ENCODE measurements around the gene ARRB1.
A peak's percentile ranks its signal among the peaks of the same experiment; 100 is the strongest.

The ARRB1 gene

DNA sequence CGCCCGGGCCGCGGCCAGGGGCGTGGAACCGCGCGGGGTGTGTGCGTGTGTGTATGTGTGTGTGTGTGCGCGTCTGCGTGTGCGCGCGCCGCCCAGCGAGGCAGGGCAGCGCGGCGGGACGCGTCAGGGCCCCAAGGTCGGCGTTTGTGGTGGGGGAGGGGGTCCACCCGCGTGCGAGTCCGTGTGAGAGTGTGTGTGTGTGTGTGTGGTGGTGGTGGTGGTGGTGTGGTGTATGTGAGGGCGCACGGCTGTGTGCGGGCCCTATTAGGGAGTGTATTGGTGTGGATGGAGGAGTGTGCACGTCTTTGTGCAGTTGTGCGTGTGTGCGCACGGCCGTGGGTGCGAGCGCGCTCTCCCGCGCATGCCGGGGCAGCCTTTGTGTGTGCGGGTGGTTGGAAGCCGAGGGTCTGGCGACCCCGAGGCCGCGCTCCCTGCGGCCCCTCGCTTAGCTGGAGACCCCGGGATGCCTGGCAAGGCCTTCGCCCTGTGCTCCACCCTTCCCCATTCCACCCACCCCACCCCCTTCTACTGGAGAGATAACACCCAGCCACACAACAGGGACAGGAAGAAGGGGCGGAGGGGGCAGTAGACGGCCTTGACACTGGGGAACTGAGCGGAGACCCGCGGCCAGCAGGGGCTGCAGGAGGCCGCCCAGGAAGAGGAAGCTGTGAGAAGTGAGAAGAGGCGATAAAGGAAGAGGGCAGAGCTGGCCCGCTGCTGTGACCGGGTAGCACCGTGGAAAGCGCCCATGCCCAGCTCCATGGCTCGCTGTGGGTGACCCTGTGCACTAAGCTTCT is 528 bp upstream of the ARRB1 start (continued):
- TF ChIP-seq ZNF514 (tag by site-specific recombination; IDR thresholded peaks at IDR 0.05): no peak
- TF ChIP-seq ZNF311 (tag by site-specific recombination; IDR thresholded peaks at IDR 0.05; ENCODE audit: borderline replicate concordance): no peak
- no peak for TF ChIP-seq ZSCAN16 (tag by site-specific recombination; IDR thresholded peaks at IDR 0.05)
- no peak for TF ChIP-seq SALL2 (tag by site-specific recombination; IDR thresholded peaks at IDR 0.05; ENCODE audit: borderline replicate concordance)
- TF ChIP-seq, protein P1, sequence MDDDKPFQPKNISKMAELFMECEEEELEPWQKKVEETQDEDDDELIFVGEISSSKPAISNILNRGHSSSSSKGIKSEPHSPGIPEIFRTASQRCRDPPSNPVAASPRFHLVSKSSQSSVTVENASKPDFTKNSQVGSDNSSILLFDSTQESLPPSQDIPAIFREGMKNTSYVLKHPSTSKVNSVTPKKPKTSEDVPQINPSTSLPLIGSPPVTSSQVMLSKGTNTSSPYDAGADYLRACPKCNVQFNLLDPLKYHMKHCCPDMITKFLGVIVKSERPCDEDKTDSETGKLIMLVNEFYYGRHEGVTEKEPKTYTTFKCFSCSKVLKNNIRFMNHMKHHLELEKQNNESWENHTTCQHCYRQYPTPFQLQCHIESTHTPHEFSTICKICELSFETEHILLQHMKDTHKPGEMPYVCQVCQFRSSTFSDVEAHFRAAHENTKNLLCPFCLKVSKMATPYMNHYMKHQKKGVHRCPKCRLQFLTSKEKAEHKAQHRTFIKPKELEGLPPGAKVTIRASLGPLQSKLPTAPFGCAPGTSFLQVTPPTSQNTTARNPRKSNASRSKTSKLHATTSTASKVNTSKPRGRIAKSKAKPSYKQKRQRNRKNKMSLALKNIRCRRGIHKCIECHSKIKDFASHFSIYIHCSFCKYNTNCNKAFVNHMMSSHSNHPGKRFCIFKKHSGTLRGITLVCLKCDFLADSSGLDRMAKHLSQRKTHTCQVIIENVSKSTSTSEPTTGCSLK (tag by site-specific recombination; IDR thresholded peaks at IDR 0.05): no peak
- TF ChIP-seq ZNF155 (tag by site-specific recombination; IDR thresholded peaks at IDR 0.05): no peak
- TF ChIP-seq ZNF544 (tag by site-specific recombination; IDR thresholded peaks at IDR 0.05): no peak
- no peak for TF ChIP-seq ZNF138 (tag by site-specific recombination; IDR thresholded peaks at IDR 0.05; ENCODE audit: borderline replicate concordance)
- peak; percentile 40; the same call in 1 of the 2 replicates for TF ChIP-seq ZXDB (tag by site-specific recombination; IDR thresholded peaks at IDR 0.05)
- TF ChIP-seq SCRT1 (tag by site-specific recombination; IDR thresholded peaks at IDR 0.05; ENCODE audit: borderline replicate concordance): no peak
- TF ChIP-seq KLF10 (tag by site-specific recombination; IDR thresholded peaks at IDR 0.05): no peak
- TF ChIP-seq ZNF843 (tag by site-specific recombination; IDR thresholded peaks at IDR 0.05): no peak
- TF ChIP-seq ZNF394 (tag by site-specific recombination; IDR thresholded peaks at IDR 0.05; ENCODE audit: borderline replicate concordance): no peak
- TF ChIP-seq, protein P2, sequence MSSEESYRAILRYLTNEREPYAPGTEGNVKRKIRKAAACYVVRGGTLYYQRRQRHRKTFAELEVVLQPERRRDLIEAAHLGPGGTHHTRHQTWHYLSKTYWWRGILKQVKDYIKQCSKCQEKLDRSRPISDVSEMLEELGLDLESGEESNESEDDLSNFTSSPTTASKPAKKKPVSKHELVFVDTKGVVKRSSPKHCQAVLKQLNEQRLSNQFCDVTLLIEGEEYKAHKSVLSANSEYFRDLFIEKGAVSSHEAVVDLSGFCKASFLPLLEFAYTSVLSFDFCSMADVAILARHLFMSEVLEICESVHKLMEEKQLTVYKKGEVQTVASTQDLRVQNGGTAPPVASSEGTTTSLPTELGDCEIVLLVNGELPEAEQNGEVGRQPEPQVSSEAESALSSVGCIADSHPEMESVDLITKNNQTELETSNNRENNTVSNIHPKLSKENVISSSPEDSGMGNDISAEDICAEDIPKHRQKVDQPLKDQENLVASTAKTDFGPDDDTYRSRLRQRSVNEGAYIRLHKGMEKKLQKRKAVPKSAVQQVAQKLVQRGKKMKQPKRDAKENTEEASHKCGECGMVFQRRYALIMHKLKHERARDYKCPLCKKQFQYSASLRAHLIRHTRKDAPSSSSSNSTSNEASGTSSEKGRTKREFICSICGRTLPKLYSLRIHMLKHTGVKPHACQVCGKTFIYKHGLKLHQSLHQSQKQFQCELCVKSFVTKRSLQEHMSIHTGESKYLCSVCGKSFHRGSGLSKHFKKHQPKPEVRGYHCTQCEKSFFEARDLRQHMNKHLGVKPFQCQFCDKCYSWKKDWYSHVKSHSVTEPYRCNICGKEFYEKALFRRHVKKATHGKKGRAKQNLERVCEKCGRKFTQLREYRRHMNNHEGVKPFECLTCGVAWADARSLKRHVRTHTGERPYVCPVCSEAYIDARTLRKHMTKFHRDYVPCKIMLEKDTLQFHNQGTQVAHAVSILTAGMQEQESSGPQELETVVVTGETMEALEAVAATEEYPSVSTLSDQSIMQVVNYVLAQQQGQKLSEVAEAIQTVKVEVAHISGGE (tag by site-specific recombination; conservative IDR thresholded peaks at IDR 0.05; ENCODE audit: low read depth): no peak
- TF ChIP-seq, protein P3, sequence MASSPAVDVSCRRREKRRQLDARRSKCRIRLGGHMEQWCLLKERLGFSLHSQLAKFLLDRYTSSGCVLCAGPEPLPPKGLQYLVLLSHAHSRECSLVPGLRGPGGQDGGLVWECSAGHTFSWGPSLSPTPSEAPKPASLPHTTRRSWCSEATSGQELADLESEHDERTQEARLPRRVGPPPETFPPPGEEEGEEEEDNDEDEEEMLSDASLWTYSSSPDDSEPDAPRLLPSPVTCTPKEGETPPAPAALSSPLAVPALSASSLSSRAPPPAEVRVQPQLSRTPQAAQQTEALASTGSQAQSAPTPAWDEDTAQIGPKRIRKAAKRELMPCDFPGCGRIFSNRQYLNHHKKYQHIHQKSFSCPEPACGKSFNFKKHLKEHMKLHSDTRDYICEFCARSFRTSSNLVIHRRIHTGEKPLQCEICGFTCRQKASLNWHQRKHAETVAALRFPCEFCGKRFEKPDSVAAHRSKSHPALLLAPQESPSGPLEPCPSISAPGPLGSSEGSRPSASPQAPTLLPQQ (tag by site-specific recombination; IDR thresholded peaks at IDR 0.05): peak; percentile 71
- no peak for TF ChIP-seq REPIN1 (tag by site-specific recombination; IDR thresholded peaks at IDR 0.05; ENCODE audit: low read depth)
- no peak for TF ChIP-seq ZNF221 (tag by site-specific recombination; IDR thresholded peaks at IDR 0.05; ENCODE audit: borderline replicate concordance)
- no peak for TF ChIP-seq ZFP37 (tag by site-specific recombination; IDR thresholded peaks at IDR 0.05)
- no peak for TF ChIP-seq ZNF585B (tag by site-specific recombination; IDR thresholded peaks at IDR 0.05)
- TF ChIP-seq ZBTB48 (tag by site-specific recombination; IDR thresholded peaks at IDR 0.05): peak; percentile 75
- TF ChIP-seq ZFP69B (tag by site-specific recombination; IDR thresholded peaks at IDR 0.05): 0 out of 2 replicates have a peak, but pooled peaks have one; percentile 28
- no peak for TF ChIP-seq ZNF560 (tag by site-specific recombination; IDR thresholded peaks at IDR 0.05; ENCODE audit: borderline replicate concordance)
- no peak for TF ChIP-seq YY2 (tag by site-specific recombination; IDR thresholded peaks at IDR 0.05)
- no peak for TF ChIP-seq RBAK (tag by site-specific recombination; IDR thresholded peaks at IDR 0.05)
- TF ChIP-seq ZNF747 (tag by site-specific recombination; IDR thresholded peaks at IDR 0.05): no peak
- TF ChIP-seq ZNF146 (tag by site-specific recombination; IDR thresholded peaks at IDR 0.05): no peak
- TF ChIP-seq KLF16 (tag by site-specific recombination; IDR thresholded peaks at IDR 0.05): 0 out of 2 replicates have a peak, but pooled peaks have one; percentile 36
- TF ChIP-seq ZNF341 (tag by site-specific recombination; IDR thresholded peaks at IDR 0.05; ENCODE audit: low read depth): no peak
- TF ChIP-seq HOXD13 (CRISPR knock-in tag; IDR thresholded peaks at IDR 0.05; ENCODE audit: borderline replicate concordance): no peak
- TF ChIP-seq, protein P4, sequence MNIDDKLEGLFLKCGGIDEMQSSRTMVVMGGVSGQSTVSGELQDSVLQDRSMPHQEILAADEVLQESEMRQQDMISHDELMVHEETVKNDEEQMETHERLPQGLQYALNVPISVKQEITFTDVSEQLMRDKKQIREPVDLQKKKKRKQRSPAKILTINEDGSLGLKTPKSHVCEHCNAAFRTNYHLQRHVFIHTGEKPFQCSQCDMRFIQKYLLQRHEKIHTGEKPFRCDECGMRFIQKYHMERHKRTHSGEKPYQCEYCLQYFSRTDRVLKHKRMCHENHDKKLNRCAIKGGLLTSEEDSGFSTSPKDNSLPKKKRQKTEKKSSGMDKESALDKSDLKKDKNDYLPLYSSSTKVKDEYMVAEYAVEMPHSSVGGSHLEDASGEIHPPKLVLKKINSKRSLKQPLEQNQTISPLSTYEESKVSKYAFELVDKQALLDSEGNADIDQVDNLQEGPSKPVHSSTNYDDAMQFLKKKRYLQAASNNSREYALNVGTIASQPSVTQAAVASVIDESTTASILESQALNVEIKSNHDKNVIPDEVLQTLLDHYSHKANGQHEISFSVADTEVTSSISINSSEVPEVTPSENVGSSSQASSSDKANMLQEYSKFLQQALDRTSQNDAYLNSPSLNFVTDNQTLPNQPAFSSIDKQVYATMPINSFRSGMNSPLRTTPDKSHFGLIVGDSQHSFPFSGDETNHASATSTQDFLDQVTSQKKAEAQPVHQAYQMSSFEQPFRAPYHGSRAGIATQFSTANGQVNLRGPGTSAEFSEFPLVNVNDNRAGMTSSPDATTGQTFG (tag by site-specific recombination; IDR thresholded peaks at IDR 0.05; ENCODE audit: borderline replicate concordance): no peak
